WTC11 (cell line): ENCODE data around the gene PLLP. TPM values are rescaled to one million over a fixed set of nuclear protein-coding genes. Genes with fewer than 3 reads are reported as not detected.

ENCODE experiments used
- ATAC-seq: fragments of 200-7000 bp; cut with Tn5 transposase; 2 replicates; pipeline ENCODE4 v1.10.0; 2021; ENCODE audit warnings: mild to moderate bottlenecking, moderate library complexity
- CTCF ChIA-PET: fragments of 300-600 bp; sonication (Branson Sonifier 250); formaldehyde crosslinking; loops from one replicate; lab custom pipeline; 2021; ENCODE audit warnings: antibody characterized with exemption; lab: Charles Lee
- POLR2A ChIA-PET: fragments of 350-600 bp; sonication (Branson Sonifier 250); formaldehyde crosslinking; loops from one replicate; lab custom pipeline; 2021; ENCODE audit warnings: antibody characterized with exemption; lab: Charles Lee
- DNase-seq: peaks from one replicate; pipeline ENCODE4 v3.0.0; 2021; ENCODE audit warnings: low spot score
- H3K27ac Mint-ChIP-seq: 2 replicates; pipeline ENCODE4 v1.8.0; 2021; ENCODE audit warnings: mixed read lengths
- H3K27me3 Mint-ChIP-seq: 2 replicates; pipeline ENCODE4 v1.8.0; 2021; ENCODE audit warnings: low read depth, mild to moderate bottlenecking, moderate library complexity, mixed read lengths
- H3K36me3 Mint-ChIP-seq: 2 replicates; pipeline ENCODE4 v1.8.0; 2021; ENCODE audit warnings: mixed read lengths
- H3K4me1 Mint-ChIP-seq: 2 replicates; pipeline ENCODE4 v1.8.0; 2022; ENCODE audit warnings: mixed read lengths
- H3K4me3 Mint-ChIP-seq: 2 replicates; pipeline ENCODE4 v1.8.0; 2021; ENCODE audit warnings: mild to moderate bottlenecking, moderate library complexity, mixed read lengths
- H3K9me3 Mint-ChIP-seq: 2 replicates; pipeline ENCODE4 v1.8.0; 2021; ENCODE audit warnings: mixed read lengths
- ARID4B ChIP-seq: sonication (generic); formaldehyde crosslinking; IDR thresholded peaks from 2 replicates; pipeline ENCODE4 v1.8.0; 2023; ENCODE audit warnings: missing genetic modification reagents, mild to moderate bottlenecking, borderline replicate concordance
- EMX1 ChIP-seq: fragments of 250-450 bp; sonication (Bioruptor Pico); IDR thresholded peaks from 2 replicates; pipeline ENCODE4 v1.8.0; 2021; ENCODE audit warnings: mild to moderate bottlenecking
- ETV6 ChIP-seq: sonication (generic); formaldehyde crosslinking; IDR thresholded peaks from 2 replicates; pipeline ENCODE4 v1.8.1; 2022; ENCODE audit warnings: mild to moderate bottlenecking, missing genetic modification reagents
- FOXK1 ChIP-seq: sonication (generic); formaldehyde crosslinking; IDR thresholded peaks from 2 replicates; pipeline ENCODE4 v1.8.0; 2022; ENCODE audit warnings: mild to moderate bottlenecking, moderate library complexity, missing genetic modification reagents
- MLX ChIP-seq: sonication (generic); formaldehyde crosslinking; IDR thresholded peaks from 2 replicates; pipeline ENCODE4 v1.8.1; 2023; ENCODE audit warnings: mild to moderate bottlenecking, missing genetic modification reagents, moderate library complexity
- NFE2L1 ChIP-seq: sonication (generic); formaldehyde crosslinking; IDR thresholded peaks from 2 replicates; pipeline ENCODE4 v1.8.1; 2023; ENCODE audit warnings: missing genetic modification reagents
- SP1 ChIP-seq: sonication (generic); formaldehyde crosslinking; conservative IDR thresholded peaks from 2 replicates; pipeline ENCODE4 v1.8.1; 2022; ENCODE audit warnings: missing genetic modification reagents
- STAT6 ChIP-seq: sonication (generic); formaldehyde crosslinking; conservative IDR thresholded peaks from 2 replicates; pipeline ENCODE4 v1.8.1; 2023; ENCODE audit warnings: mild to moderate bottlenecking, low read depth, missing genetic modification reagents, moderate library complexity
- TEAD4 ChIP-seq: sonication (generic); formaldehyde crosslinking; IDR thresholded peaks from 2 replicates; pipeline ENCODE4 v1.8.0; 2022; ENCODE audit warnings: mild to moderate bottlenecking, missing genetic modification reagents
- ZMAT4 ChIP-seq: fragments of 250-450 bp; sonication (Bioruptor Pico); IDR thresholded peaks from 2 replicates; pipeline ENCODE4 v1.9.0; 2021; ENCODE audit warnings: mild to moderate bottlenecking
- ZNF138 ChIP-seq: sonication (generic); formaldehyde crosslinking; conservative IDR thresholded peaks from 2 replicates; pipeline ENCODE4 v1.8.1; 2022; ENCODE audit warnings: mild to moderate bottlenecking, moderate library complexity, missing genetic modification reagents
- ZNF263 ChIP-seq: sonication (generic); formaldehyde crosslinking; IDR thresholded peaks from 2 replicates; pipeline ENCODE4 v1.8.1; 2022; ENCODE audit warnings: low read depth, mild to moderate bottlenecking, moderate library complexity, missing genetic modification reagents
- total RNA-seq: library from RNA; stranded (reverse); gene quantifications from 3 replicates; pipeline ENCODE4 v1.2.3, GENCODE V29; 2021
- TF ChIP-seq, protein P1 (sequence below): sonication (generic); formaldehyde crosslinking; IDR thresholded peaks from 2 replicates; pipeline ENCODE4 v1.8.1; 2023; ENCODE audit warnings: mild to moderate bottlenecking, missing genetic modification reagents, borderline replicate concordance
- TF ChIP-seq, protein P2 (sequence below): sonication (generic); formaldehyde crosslinking; IDR thresholded peaks from 2 replicates; pipeline ENCODE4 v1.8.1; 2022; ENCODE audit warnings: mild to moderate bottlenecking, missing genetic modification reagents, moderate library complexity, borderline replicate concordance
- TF ChIP-seq, protein P3 (sequence below): fragments of 250-450 bp; sonication (Bioruptor Pico); IDR thresholded peaks from 2 replicates; pipeline ENCODE4 v1.9.0; 2021; ENCODE audit warnings: mild to moderate bottlenecking

PLLP gene
- total RNA-seq, 1 experiment from 2014 or later = 2.8 TPM

- no peak for TF ChIP-seq STAT6 (CRISPR knock-in tag)
- TF ChIP-seq SP1 (CRISPR knock-in tag) = no peak
- no peak for TF ChIP-seq MLX (CRISPR knock-in tag)
- TF ChIP-seq ZNF138 (CRISPR knock-in tag) = no peak
- no peak for TF ChIP-seq ZMAT4 (CRISPR knock-in tag)
- no peak for TF ChIP-seq ETV6 (CRISPR knock-in tag)
- no peak for TF ChIP-seq ARID4B (CRISPR knock-in tag)
- TF ChIP-seq, protein P1, sequence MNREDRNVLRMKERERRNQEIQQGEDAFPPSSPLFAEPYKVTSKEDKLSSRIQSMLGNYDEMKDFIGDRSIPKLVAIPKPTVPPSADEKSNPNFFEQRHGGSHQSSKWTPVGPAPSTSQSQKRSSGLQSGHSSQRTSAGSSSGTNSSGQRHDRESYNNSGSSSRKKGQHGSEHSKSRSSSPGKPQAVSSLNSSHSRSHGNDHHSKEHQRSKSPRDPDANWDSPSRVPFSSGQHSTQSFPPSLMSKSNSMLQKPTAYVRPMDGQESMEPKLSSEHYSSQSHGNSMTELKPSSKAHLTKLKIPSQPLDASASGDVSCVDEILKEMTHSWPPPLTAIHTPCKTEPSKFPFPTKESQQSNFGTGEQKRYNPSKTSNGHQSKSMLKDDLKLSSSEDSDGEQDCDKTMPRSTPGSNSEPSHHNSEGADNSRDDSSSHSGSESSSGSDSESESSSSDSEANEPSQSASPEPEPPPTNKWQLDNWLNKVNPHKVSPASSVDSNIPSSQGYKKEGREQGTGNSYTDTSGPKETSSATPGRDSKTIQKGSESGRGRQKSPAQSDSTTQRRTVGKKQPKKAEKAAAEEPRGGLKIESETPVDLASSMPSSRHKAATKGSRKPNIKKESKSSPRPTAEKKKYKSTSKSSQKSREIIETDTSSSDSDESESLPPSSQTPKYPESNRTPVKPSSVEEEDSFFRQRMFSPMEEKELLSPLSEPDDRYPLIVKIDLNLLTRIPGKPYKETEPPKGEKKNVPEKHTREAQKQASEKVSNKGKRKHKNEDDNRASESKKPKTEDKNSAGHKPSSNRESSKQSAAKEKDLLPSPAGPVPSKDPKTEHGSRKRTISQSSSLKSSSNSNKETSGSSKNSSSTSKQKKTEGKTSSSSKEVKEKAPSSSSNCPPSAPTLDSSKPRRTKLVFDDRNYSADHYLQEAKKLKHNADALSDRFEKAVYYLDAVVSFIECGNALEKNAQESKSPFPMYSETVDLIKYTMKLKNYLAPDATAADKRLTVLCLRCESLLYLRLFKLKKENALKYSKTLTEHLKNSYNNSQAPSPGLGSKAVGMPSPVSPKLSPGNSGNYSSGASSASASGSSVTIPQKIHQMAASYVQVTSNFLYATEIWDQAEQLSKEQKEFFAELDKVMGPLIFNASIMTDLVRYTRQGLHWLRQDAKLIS (CRISPR knock-in tag) = no peak
- TF ChIP-seq, all 79 proteins: peak for 0
Observed at GRCh38 chr16:57271063-57271345, 13.5 kb downstream of the PLLP start (continued).

GRCh38 chr16:57270221-57271062 lies 14.0 kb downstream of the PLLP start:
- H3K27me3 Mint-ChIP-seq = no peaks in the 10 kb centered on the region
- no peaks in the 10 kb centered on the region for H3K9me3 Mint-ChIP-seq
- H3K4me3 Mint-ChIP-seq = no peak overlapping the region
- peaks cover 8% of the 10 kb centered on the region for H3K4me1 Mint-ChIP-seq
- no peak for TF ChIP-seq ZNF263 (CRISPR knock-in tag)
- no peak for TF ChIP-seq ETV6 (CRISPR knock-in tag)
- no peak for TF ChIP-seq NFE2L1 (CRISPR knock-in tag)
- no peak for TF ChIP-seq TEAD4
- TF ChIP-seq, protein P2, sequence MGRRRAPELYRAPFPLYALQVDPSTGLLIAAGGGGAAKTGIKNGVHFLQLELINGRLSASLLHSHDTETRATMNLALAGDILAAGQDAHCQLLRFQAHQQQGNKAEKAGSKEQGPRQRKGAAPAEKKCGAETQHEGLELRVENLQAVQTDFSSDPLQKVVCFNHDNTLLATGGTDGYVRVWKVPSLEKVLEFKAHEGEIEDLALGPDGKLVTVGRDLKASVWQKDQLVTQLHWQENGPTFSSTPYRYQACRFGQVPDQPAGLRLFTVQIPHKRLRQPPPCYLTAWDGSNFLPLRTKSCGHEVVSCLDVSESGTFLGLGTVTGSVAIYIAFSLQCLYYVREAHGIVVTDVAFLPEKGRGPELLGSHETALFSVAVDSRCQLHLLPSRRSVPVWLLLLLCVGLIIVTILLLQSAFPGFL (CRISPR knock-in tag) = no peak
- TF ChIP-seq, protein P3, sequence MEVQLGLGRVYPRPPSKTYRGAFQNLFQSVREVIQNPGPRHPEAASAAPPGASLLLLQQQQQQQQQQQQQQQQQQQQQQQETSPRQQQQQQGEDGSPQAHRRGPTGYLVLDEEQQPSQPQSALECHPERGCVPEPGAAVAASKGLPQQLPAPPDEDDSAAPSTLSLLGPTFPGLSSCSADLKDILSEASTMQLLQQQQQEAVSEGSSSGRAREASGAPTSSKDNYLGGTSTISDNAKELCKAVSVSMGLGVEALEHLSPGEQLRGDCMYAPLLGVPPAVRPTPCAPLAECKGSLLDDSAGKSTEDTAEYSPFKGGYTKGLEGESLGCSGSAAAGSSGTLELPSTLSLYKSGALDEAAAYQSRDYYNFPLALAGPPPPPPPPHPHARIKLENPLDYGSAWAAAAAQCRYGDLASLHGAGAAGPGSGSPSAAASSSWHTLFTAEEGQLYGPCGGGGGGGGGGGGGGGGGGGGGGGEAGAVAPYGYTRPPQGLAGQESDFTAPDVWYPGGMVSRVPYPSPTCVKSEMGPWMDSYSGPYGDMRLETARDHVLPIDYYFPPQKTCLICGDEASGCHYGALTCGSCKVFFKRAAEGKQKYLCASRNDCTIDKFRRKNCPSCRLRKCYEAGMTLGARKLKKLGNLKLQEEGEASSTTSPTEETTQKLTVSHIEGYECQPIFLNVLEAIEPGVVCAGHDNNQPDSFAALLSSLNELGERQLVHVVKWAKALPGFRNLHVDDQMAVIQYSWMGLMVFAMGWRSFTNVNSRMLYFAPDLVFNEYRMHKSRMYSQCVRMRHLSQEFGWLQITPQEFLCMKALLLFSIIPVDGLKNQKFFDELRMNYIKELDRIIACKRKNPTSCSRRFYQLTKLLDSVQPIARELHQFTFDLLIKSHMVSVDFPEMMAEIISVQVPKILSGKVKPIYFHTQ (CRISPR knock-in tag) = no peak
- TF ChIP-seq EMX1 (CRISPR knock-in tag) = no peak
- no peak for TF ChIP-seq FOXK1 (CRISPR knock-in tag)
- DNase-seq (no peak), ATAC-seq (peak; percentile 65)
- no peaks in the 10 kb centered on the region for H3K36me3 Mint-ChIP-seq
- CTCF ChIA-PET = interaction anchor here (0.9 to 1.8 kb wide), 5 partner anchors 25 to 307 kb away, joined by 3 to 7 read pairs (median 4); partner anchors contain the start of genes ARL2BP and POLR2C
- no peak overlapping the region for H3K27ac Mint-ChIP-seq
- POLR2A ChIA-PET = interaction anchor here (0.7 kb wide), 1 partner anchor 11 kb away, joined by 3 read pairs; no protein-coding TSS in a partner anchor
